ENCODE results near the gene ATP8A2. TPM values are rescaled to one million over a fixed set of nuclear protein-coding genes. Genes with fewer than 3 reads are reported as not detected.

The ATP8A2 gene
- total RNA-seq, 2 donors from 2014 or later = 0.08 to 0.19 TPM

DNA sequence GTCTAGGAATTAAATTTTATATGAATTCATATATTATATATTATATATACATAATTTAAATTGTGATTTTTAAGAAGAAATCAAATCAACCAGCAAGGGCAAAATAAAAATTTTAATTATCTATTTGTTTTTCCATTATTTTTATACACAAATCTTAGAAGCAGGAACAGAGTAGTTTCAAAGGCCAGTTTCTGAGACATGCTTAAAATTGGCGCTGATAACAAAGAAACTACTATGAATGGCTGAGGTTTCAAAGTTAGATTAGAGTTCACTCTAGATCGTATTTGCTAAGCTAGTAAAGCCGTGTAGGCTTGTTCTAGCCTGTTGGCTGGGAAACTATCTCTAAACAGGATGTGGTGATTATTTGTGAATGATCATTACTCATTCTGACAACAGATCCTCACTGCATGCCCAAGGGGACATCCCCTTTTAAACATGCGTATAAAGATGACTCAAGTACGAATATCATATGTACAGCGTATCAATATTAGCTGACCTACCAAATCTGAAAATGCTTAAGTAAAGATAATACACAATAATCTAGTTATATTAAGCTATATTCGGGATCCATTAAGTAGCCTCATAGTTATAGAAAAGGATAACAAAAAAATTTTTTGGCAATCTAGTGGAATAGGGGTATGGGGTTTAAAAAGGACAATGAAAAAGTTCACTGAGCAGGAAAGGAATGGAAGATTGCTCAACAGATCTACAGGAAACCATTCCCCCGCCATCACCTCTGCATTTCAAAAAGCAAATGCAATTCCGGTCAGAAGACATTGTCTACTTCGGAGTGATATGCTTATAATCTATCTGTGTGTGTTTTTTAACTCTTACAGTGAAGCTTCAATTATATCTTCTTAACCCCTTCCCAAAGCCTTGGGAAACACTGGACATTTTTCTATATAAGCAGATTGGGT, 529.9 kb downstream of the ATP8A2 start:
- Histone ChIP-seq H3K4me3 (no peak overlapping the region), H3K27me3 (no peaks in the 10 kb centered on the region), H3K4me1 (no peaks in the 10 kb centered on the region), H3K27ac (no peak overlapping the region), H3K9me3 (no peaks in the 10 kb centered on the region), H3K36me3 (no peaks in the 10 kb centered on the region)
- no peak for TF ChIP-seq CTCF (IDR thresholded peaks at IDR 0.05)
- no peak for DNase-seq (ENCODE audit: low spot score)

- no peak for DNase-seq (ENCODE audit: low spot score)
- H3K4me1 ChIP-seq = no peaks in the 10 kb centered on the region
- H3K4me3 ChIP-seq = no peak overlapping the region
- TF ChIP-seq CTCF (IDR thresholded peaks at IDR 0.05) = no peak
- H3K27me3 ChIP-seq = no peaks in the 10 kb centered on the region
- no peaks in the 10 kb centered on the region for H3K9me3 ChIP-seq
- H3K27ac ChIP-seq = no peak overlapping the region
- no peaks in the 10 kb centered on the region for H3K36me3 ChIP-seq
Observed at GRCh38 chr13:25902455-25902854, 530.7 kb downstream of the ATP8A2 start.

GRCh38 chr13:25902891-25903341, 531.1 kb downstream of the ATP8A2 start:
- no peak overlapping the region for H3K27ac ChIP-seq
- no peaks in the 10 kb centered on the region for H3K9me3 ChIP-seq
- no peaks in the 10 kb centered on the region for H3K27me3 ChIP-seq
- DNase-seq (ENCODE audit: low spot score) = no peak
- H3K4me3 ChIP-seq = no peak overlapping the region
- no peaks in the 10 kb centered on the region for H3K4me1 ChIP-seq
- no peaks in the 10 kb centered on the region for H3K36me3 ChIP-seq
- no peak for TF ChIP-seq CTCF (IDR thresholded peaks at IDR 0.05)

- Histone ChIP-seq H3K4me1 (no peaks in the 10 kb centered on the region), H3K4me3 (no peak overlapping the region), H3K27me3 (no peaks in the 10 kb centered on the region), H3K36me3 (no peaks in the 10 kb centered on the region), H3K27ac (no peak overlapping the region), H3K9me3 (no peaks in the 10 kb centered on the region)
- no peak for TF ChIP-seq CTCF (IDR thresholded peaks at IDR 0.05)
- DNase-seq (ENCODE audit: low spot score) = no peak
Observed at GRCh38 chr13:25904830-25905229, 533.1 kb downstream of the ATP8A2 start.

DNA sequence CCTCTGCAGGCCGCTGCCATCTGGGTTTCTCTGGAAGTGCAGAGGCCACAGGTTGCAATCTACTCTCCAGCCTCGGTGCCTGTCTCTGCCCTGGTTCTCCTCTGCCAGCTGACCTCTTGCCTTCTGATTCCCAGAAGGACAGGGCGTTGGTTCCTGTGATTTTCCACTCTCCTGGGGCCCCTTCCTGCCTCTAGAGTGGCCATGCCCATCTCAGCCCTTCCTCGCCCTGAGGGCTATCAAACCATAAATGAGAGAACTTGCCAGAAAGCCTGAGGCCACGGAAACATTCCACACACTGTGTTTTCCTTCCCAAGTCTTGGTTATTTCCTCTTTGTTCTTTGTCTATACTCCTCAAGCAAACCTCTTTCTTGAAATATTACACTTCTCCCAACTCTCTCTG, 533.8 kb downstream of the ATP8A2 start:
- no peaks in the 10 kb centered on the region for H3K27me3 ChIP-seq
- no peaks in the 10 kb centered on the region for H3K4me1 ChIP-seq
- H3K36me3 ChIP-seq = no peaks in the 10 kb centered on the region
- H3K4me3 ChIP-seq = no peak overlapping the region
- DNase-seq (ENCODE audit: low spot score) = no peak
- no peaks in the 10 kb centered on the region for H3K9me3 ChIP-seq
- no peak overlapping the region for H3K27ac ChIP-seq
- TF ChIP-seq CTCF (IDR thresholded peaks at IDR 0.05) = no peak
